ENCODE results near the gene ZBTB20.
A peak's percentile ranks its signal among the peaks of the same experiment; 100 is the strongest.
"Not testable (repeated sequence)": the region's sequence is repeated elsewhere in the genome, so short reads cannot be mapped to it uniquely, and the experiment has no call there.

The ZBTB20 gene

GRCh38 chr3:115146418-115147328 lies at the start of gene ZBTB20:
Gene ZBTB20 (minus strand): TSS chr3:115147288.
- peak within 1 kb of the TSS; percentile 96 for H3K27ac ChIP-seq

DNA sequence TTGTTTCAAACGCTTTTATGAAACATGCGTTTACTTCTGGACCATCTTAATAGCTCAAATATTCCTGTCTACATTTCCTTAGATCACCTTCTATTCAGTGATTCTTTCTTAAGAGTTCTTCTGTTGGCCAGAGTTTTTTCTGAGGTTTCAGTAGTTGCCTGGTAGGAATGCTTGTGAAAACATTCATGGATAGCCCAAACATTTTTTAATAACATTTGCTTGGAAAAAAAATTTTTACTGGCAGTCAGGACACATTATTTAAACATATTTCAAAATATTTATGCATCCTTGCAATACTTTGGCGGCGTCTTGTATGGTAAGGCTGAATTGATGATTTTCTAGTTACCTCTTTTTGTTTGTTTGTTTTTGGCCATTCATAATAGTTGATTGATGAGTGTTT lies 47.4 kb upstream of the ZBTB20 start:
- POLR2A ChIA-PET (ENCODE audit: low non-redundant PET): no interaction called here
- CTCF ChIA-PET: no interaction called here
- H3K27ac ChIP-seq: no peak overlapping the region
- DNase-seq (ENCODE audit: low spot score): no peak
- TF ChIP-seq, protein P1, sequence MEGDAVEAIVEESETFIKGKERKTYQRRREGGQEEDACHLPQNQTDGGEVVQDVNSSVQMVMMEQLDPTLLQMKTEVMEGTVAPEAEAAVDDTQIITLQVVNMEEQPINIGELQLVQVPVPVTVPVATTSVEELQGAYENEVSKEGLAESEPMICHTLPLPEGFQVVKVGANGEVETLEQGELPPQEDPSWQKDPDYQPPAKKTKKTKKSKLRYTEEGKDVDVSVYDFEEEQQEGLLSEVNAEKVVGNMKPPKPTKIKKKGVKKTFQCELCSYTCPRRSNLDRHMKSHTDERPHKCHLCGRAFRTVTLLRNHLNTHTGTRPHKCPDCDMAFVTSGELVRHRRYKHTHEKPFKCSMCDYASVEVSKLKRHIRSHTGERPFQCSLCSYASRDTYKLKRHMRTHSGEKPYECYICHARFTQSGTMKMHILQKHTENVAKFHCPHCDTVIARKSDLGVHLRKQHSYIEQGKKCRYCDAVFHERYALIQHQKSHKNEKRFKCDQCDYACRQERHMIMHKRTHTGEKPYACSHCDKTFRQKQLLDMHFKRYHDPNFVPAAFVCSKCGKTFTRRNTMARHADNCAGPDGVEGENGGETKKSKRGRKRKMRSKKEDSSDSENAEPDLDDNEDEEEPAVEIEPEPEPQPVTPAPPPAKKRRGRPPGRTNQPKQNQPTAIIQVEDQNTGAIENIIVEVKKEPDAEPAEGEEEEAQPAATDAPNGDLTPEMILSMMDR (conservative IDR thresholded peaks at IDR 0.05; ENCODE audit: low read depth): no peak

More at GRCh38 chr3:115146418-115147328, at the start of gene ZBTB20:
- peak; percentile 42 for DNase-seq (ENCODE audit: low spot score)
- ChIA-PET POLR2A (ENCODE audit: low non-redundant PET) (interaction anchor here (0.5 kb wide), 1 partner anchor 1401 kb away, joined by 4 read pairs; the partner anchor contains the start of gene NAA50), CTCF (interaction anchor here (0.5 to 1.3 kb wide), 3 partner anchors 38 to 1304 kb away, joined by 4 to 5 read pairs (median 5); no protein-coding TSS in a partner anchor)
- TF ChIP-seq, protein P1 (conservative IDR thresholded peaks at IDR 0.05; ENCODE audit: low read depth): no peak

DNA sequence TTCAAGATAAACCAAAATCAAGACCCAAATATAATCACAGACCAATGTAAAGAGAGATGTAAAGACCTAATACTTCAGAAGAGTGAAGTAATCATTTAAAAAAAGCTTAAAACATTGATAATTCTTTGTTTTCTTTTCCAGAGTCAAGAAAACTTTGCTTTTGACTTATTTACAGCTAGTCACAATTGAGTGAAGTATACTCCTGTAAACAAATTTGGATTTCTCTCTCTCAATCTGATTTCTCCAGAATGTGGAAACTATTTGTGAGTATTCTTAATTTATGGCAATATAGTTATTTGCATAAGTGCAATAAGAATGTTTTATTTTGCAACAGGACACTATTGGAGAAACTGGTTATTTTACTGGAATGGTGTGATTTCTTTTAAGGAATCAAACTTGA lies 43.7 kb upstream of the ZBTB20 start:
- CTCF ChIA-PET: no interaction called here
- POLR2A ChIA-PET (ENCODE audit: low non-redundant PET): no interaction called here
- TF ChIP-seq, protein P1 (conservative IDR thresholded peaks at IDR 0.05; ENCODE audit: low read depth): no peak
- H3K27ac ChIP-seq: no peak overlapping the region
- DNase-seq (ENCODE audit: low spot score): no peak

GRCh38 chr3:115187149-115187757 lies 40.2 kb upstream of the ZBTB20 start:
- POLR2A ChIA-PET (ENCODE audit: low non-redundant PET): no interaction called here
- CTCF ChIA-PET: interaction anchor here (0.6 kb wide), 1 partner anchor 70 kb away, joined by 3 read pairs; no protein-coding TSS in a partner anchor
- TF ChIP-seq, protein P1 (conservative IDR thresholded peaks at IDR 0.05; ENCODE audit: low read depth): no peak

DNA sequence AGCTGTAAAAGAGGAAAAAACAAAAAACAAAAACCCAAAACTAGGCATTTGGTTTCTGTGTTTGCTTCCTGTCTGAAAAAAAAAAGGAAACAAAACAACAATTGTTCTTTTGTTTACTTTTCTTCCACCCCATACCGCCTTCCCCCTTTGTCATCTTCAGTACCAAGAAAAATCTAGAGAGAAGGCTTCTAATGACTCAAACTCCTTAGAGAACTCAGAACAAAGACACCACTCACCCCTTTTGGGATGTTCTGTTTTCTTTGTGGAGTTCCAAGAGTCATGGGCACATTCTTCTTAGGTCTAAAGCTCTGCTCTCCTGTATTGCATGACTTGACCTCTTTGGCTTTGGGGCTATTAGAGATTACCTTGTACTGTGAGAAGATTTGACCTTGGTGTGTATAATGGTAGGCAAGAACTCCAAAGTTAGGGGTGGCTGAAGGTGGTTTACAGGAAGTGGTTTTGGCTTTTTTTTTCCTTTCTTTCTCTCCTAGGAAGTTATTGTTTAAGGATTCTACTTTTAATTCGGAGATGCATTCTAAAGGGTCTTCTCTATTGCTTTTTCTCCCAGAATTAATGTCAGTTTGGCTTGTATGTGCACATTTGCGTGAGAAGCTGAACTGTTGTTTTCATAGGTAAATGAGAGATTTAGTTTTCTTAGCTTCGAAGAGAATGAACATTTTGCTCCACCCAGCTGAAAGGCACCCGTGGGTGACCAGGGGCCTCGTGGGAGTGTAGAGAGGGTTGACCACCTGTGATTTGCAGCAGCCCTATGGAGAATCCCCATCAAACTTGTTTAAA lies 39.5 kb upstream of the ZBTB20 start:
- H3K27ac ChIP-seq: no peak overlapping the region
- ChIA-PET CTCF (interaction anchor here (0.6 kb wide), 2 partner anchors 70 to 255 kb away, joined by 3 to 5 read pairs; no protein-coding TSS in a partner anchor), POLR2A (ENCODE audit: low non-redundant PET) (no interaction called here)
- TF ChIP-seq, protein P1 (conservative IDR thresholded peaks at IDR 0.05; ENCODE audit: low read depth): no peak
- DNase-seq (ENCODE audit: low spot score): no peak

More at GRCh38 chr3:115187149-115187757, 40.2 kb upstream of the ZBTB20 start:
- no peak overlapping the region for H3K27ac ChIP-seq
- DNase-seq (ENCODE audit: low spot score): no peak

GRCh38 chr3:115184859-115185572 lies 37.9 kb upstream of the ZBTB20 start:
- POLR2A ChIA-PET (ENCODE audit: low non-redundant PET): not testable (repeated sequence)
- CTCF ChIA-PET: interaction anchor here (0.7 kb wide), 1 partner anchor 12 kb away, joined by 3 read pairs; no protein-coding TSS in a partner anchor

DNA sequence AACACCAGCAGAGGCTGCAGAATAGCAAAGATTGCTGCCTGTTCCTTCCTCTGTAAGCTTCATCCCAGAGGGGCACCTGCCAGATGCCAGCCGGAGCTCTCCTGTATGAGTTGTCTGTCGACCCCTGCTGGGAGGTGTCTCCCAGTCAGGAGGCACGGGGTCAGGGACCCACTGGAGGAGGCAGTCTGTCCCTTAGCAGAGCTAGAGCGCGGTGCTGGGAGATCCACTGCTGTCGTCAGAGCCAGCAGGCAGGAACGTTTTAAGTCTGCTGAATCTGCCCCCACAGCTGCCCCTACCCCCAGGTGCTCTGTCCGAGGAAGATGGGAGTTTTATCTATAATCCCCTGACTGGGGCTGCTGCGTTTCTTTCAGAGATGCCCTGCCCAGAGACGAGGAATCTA lies 31.8 kb upstream of the ZBTB20 start:
- DNase-seq (ENCODE audit: low spot score); CTCF ChIA-PET; H3K27ac ChIP-seq; POLR2A ChIA-PET (ENCODE audit: low non-redundant PET): not testable (repeated sequence)

More at GRCh38 chr3:115184859-115185572, 37.9 kb upstream of the ZBTB20 start:
- H3K27ac ChIP-seq; DNase-seq (ENCODE audit: low spot score): not testable (repeated sequence)

Measured in RWPE1 (cell line).